Stomach (tissue), 4 donors: ENCODE measurements around the gene RGS21.

ENCODE experiments used
- EP300 ChIP-seq: sonication (generic); formaldehyde crosslinking; IDR thresholded peaks from one replicate; pipeline ENCODE4 v1.6.1; 2017; ENCODE audit warnings: antibody characterized with exemption
- POLR2A ChIP-seq, 4 donors: fragments of 450-650 bp; IDR thresholded peaks; one replicate each; pipeline ENCODE4 v1.6.1; 2016; ENCODE audit warnings: antibody characterized with exemption in 4 of 4, control low read depth in 2 of 4, mild to moderate bottlenecking in 1 of 4, moderate library complexity in 1 of 4
- TF ChIP-seq, protein P1 (sequence below), 7 experiments: fragments of 450-650 bp in 4 of 7; fragments of 200-600 bp in 3 of 7; sonication (generic) in 3 of 7; IDR thresholded peaks; one replicate each; pipeline ENCODE4 v1.5.1; 2016 to 2019; ENCODE audit warnings: antibody characterized with exemption in 7 of 7, control low read depth in 2 of 7, mild to moderate bottlenecking in 1 of 7

DNA sequence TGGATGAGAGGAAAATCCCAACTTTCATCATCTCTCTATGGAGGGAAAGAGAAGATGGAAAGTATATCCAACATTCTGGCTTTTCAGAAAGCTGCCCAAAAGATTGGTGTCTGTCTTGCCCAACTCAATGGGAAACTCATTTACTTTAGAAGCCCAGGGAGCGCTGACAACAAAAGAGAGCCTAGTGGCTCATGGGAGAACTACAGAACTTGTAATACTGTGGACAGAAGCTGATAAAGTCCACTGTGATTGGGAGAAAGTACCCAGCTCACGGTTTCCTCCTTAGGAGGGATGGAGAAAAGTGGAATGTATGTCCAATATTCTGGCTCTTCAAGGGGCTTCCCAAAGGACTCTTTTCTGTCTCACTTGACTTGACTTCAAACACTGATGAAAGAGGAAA, 66.0 kb downstream of the RGS21 start:
- TF ChIP-seq POLR2A (IDR thresholded peaks at IDR 0.05) (no peak), EP300 (no peak)
- TF ChIP-seq, protein P1, sequence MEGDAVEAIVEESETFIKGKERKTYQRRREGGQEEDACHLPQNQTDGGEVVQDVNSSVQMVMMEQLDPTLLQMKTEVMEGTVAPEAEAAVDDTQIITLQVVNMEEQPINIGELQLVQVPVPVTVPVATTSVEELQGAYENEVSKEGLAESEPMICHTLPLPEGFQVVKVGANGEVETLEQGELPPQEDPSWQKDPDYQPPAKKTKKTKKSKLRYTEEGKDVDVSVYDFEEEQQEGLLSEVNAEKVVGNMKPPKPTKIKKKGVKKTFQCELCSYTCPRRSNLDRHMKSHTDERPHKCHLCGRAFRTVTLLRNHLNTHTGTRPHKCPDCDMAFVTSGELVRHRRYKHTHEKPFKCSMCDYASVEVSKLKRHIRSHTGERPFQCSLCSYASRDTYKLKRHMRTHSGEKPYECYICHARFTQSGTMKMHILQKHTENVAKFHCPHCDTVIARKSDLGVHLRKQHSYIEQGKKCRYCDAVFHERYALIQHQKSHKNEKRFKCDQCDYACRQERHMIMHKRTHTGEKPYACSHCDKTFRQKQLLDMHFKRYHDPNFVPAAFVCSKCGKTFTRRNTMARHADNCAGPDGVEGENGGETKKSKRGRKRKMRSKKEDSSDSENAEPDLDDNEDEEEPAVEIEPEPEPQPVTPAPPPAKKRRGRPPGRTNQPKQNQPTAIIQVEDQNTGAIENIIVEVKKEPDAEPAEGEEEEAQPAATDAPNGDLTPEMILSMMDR (IDR thresholded peaks at IDR 0.05), result no peak
